Stimulated activated CD4-positive, alpha-beta T cell treated with anti-CD3 and anti-CD28 coated beads, Interleukin-4, amount 100 ng/mL, for 4 hours (primary cell): ENCODE results near the gene B3GNT3.
A peak's percentile ranks its signal among the peaks of the same experiment; 100 is the strongest.

Experiments
- DNase-seq, 2 experiments: peaks; one replicate each; pipeline ENCODE4 v3.0.0-alpha.2; 2020

Gene B3GNT3

GRCh38 chr19:17794731-17795494, at the start of gene B3GNT3:
Gene B3GNT3 (plus strand): TSS chr19:17795138. CDS start chr19:17807808, 12,670 bp downstream.
- no peak for DNase-seq

- DNase-seq, result peak; percentile 94
Measured at GRCh38 chr19:17747205-17748098, 47.5 kb upstream of the B3GNT3 start.

- no peak for DNase-seq
Measured at GRCh38 chr19:17748884-17749638, 45.9 kb upstream of the B3GNT3 start.

- peak; percentile 20 to 33 for DNase-seq
Measured at GRCh38 chr19:17749912-17750317, 45.0 kb upstream of the B3GNT3 start.

- DNase-seq, result peak; percentile 76 to 90
Measured at GRCh38 chr19:17751103-17751911, 43.6 kb upstream of the B3GNT3 start, which contains the start of gene FCHO1. Gene FCHO1 (plus strand): TSS chr19:17751477. CDS start chr19:17755165, 3,688 bp downstream.

- DNase-seq, result no peak
Measured at GRCh38 chr19:17751912-17752273, 43.0 kb upstream of the B3GNT3 start.

- DNase-seq, result no peak
Measured at GRCh38 chr19:17752865-17753639, 41.9 kb upstream of the B3GNT3 start.

GRCh38 chr19:17753976-17754375, 41.0 kb upstream of the B3GNT3 start:
- no peak for DNase-seq

GRCh38 chr19:17754634-17755442, 40.1 kb upstream of the B3GNT3 start:
- no peak for DNase-seq

- no peak for DNase-seq
Measured at GRCh38 chr19:17755443-17755890, 39.5 kb upstream of the B3GNT3 start.

GRCh38 chr19:17755977-17756670, 38.8 kb upstream of the B3GNT3 start:
- DNase-seq, result peak in 1 of 2 experiments; percentile 21

- no peak for DNase-seq
Measured at GRCh38 chr19:17757125-17757524, 37.8 kb upstream of the B3GNT3 start.

- DNase-seq, result no peak
Measured at GRCh38 chr19:17758515-17758914, 36.4 kb upstream of the B3GNT3 start.

GRCh38 chr19:17761148-17761547, 33.8 kb upstream of the B3GNT3 start:
- no peak for DNase-seq

GRCh38 chr19:17762505-17763229, 32.3 kb upstream of the B3GNT3 start:
- no peak for DNase-seq

GRCh38 chr19:17764348-17764747, 30.6 kb upstream of the B3GNT3 start:
- no peak for DNase-seq

- DNase-seq, result no peak
Measured at GRCh38 chr19:17765069-17765618, 29.8 kb upstream of the B3GNT3 start.

- DNase-seq, result no peak
Measured at GRCh38 chr19:17766543-17767131, 28.3 kb upstream of the B3GNT3 start.
